ENCODE measurements around the gene PRKN. TPM values are rescaled to one million over a fixed set of nuclear protein-coding genes. Genes with fewer than 3 reads are reported as not detected.

The PRKN gene
- total RNA-seq, 2 donors from 2014 or later: 3.3 to 4.8 TPM

DNA sequence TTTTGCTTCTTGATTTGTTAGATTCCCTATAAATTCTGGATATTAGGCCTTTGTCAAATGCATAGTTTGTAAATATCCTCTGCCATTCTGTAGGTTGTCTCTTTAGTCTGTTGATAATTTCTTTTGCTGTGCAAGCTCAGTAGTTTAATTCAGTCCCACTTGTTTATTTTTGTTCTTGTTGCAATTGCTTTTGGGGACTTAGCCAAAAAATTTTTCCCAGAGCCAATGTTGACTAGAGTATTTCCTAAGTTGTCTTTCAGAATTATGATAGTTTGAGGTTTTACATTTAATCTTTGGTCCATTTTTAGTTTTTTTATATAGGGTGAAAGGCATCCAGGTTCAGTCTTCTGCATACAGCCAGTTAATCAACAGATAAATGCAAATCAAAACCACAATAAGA is 96.0 kb downstream of the PRKN start:
- H3K9ac ChIP-seq (ENCODE audit: extremely low read depth, low read length, poor library complexity, severe bottlenecking): no peak overlapping the region
- no peak for TF ChIP-seq CTCF (conservative IDR thresholded peaks at IDR 0.05)
- no peak overlapping the region for H3K4me3 ChIP-seq (ENCODE audit: low read length)
- H3K4me1 ChIP-seq (ENCODE audit: control insufficient read depth, insufficient read depth, low read length): no peaks in the 10 kb centered on the region
- Mint-ChIP-seq H3K27ac (no peak overlapping the region), H3K4me1 (peaks cover 6% of the 10 kb centered on the region), H3K36me3 (ENCODE audit: low read depth) (no peaks in the 10 kb centered on the region), H3K27me3 (ENCODE audit: insufficient read depth) (no peaks in the 10 kb centered on the region), H3K4me3 (no peak overlapping the region), H3K9me3 (no peaks in the 10 kb centered on the region)
- H3K9me3 ChIP-seq (ENCODE audit: control insufficient read depth, low read length): no peaks in the 10 kb centered on the region
- no peak for DNase-seq
- H3K27me3 ChIP-seq (ENCODE audit: control insufficient read depth, insufficient read depth, low read length, poor library complexity, severe bottlenecking): no peaks in the 10 kb centered on the region
- no peaks in the 10 kb centered on the region for H3K36me3 ChIP-seq (ENCODE audit: control insufficient read depth, insufficient read depth, low read length)
- H3K27ac ChIP-seq (ENCODE audit: low read depth, low read length): no peak overlapping the region

DNA sequence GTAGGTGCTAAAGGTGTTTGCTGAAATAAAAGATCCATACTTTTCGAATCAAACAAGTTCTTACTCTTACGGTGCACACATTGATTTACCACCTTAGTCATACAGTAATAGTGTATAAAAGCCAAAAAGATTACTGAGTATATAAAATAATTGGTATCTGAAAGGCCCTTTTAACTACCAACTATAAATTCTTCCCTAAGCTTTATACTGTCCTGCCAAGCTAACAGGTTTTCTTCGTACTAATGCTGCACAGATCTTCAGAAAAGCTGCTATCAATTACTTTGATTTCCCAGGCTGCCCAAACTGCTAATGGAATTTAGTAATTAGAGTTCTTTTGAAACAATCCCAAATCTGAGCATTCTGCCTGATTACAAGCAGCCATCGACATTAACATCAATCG is 97.5 kb downstream of the PRKN start:
- Mint-ChIP-seq H3K27ac (no peak overlapping the region), H3K27me3 (ENCODE audit: insufficient read depth) (no peaks in the 10 kb centered on the region), H3K4me3 (no peak overlapping the region), H3K36me3 (ENCODE audit: low read depth) (no peaks in the 10 kb centered on the region), H3K4me1 (peaks cover 12% of the 10 kb centered on the region), H3K9me3 (no peaks in the 10 kb centered on the region)
- Histone ChIP-seq H3K36me3 (ENCODE audit: control insufficient read depth, insufficient read depth, low read length) (no peaks in the 10 kb centered on the region), H3K9ac (ENCODE audit: extremely low read depth, low read length, poor library complexity, severe bottlenecking) (no peak overlapping the region), H3K4me3 (ENCODE audit: low read length) (no peak overlapping the region), H3K4me1 (ENCODE audit: control insufficient read depth, insufficient read depth, low read length) (no peaks in the 10 kb centered on the region), H3K27me3 (ENCODE audit: control insufficient read depth, insufficient read depth, low read length, poor library complexity, severe bottlenecking) (no peaks in the 10 kb centered on the region), H3K9me3 (ENCODE audit: control insufficient read depth, low read length) (no peaks in the 10 kb centered on the region), H3K27ac (ENCODE audit: low read depth, low read length) (no peak overlapping the region)
- 90% methylated on average over 3 of the region's 5 CpGs; no CpG with 5 or more reads in 1 of the 2 experiments for WGBS, 2 experiments (ENCODE audit: insufficient coverage in 1 of 2, insufficient read length in 1 of 2)
- no peak for DNase-seq
- TF ChIP-seq CTCF (conservative IDR thresholded peaks at IDR 0.05): no peak

DNA sequence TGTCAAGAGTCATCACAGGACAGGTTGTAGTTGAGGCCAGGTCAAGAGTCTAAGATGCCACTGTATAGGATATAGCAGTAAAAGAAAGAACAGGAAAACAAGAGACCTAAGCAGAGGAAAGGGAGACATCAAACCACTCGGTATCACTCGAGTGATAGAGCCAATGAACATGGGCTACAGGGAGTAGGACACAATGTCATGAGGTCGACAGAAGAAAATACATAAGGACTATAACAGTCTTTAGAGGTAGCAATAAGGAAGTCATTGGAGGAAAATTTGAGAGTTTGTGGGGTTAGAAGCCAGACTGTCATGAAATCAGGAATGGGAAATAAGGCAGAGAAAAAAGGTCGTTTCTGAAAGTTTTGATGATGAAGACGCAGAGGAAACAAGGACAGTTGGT is 99.7 kb downstream of the PRKN start:
- H3K27ac ChIP-seq (ENCODE audit: low read depth, low read length): no peak overlapping the region
- no peak overlapping the region for H3K4me3 Mint-ChIP-seq
- no peaks in the 10 kb centered on the region for H3K36me3 ChIP-seq (ENCODE audit: control insufficient read depth, insufficient read depth, low read length)
- no peak overlapping the region for H3K9ac ChIP-seq (ENCODE audit: extremely low read depth, low read length, poor library complexity, severe bottlenecking)
- no peaks in the 10 kb centered on the region for H3K9me3 ChIP-seq (ENCODE audit: control insufficient read depth, low read length)
- no peak overlapping the region for H3K4me3 ChIP-seq (ENCODE audit: low read length)
- H3K27ac Mint-ChIP-seq: no peak overlapping the region
- 87 to 89% methylated on average over 5 of the region's 5 CpGs for WGBS, 2 experiments (ENCODE audit: insufficient coverage in 1 of 2, insufficient read length in 1 of 2)
- TF ChIP-seq CTCF (conservative IDR thresholded peaks at IDR 0.05): no peak
- H3K9me3 Mint-ChIP-seq: no peaks in the 10 kb centered on the region
- H3K27me3 Mint-ChIP-seq (ENCODE audit: insufficient read depth): no peaks in the 10 kb centered on the region
- peaks cover 9% of the 10 kb centered on the region for H3K4me1 Mint-ChIP-seq
- H3K27me3 ChIP-seq (ENCODE audit: control insufficient read depth, insufficient read depth, low read length, poor library complexity, severe bottlenecking): no peaks in the 10 kb centered on the region
- no peaks in the 10 kb centered on the region for H3K4me1 ChIP-seq (ENCODE audit: control insufficient read depth, insufficient read depth, low read length)
- DNase-seq: no peak
- no peaks in the 10 kb centered on the region for H3K36me3 Mint-ChIP-seq (ENCODE audit: low read depth)

Data from endodermal cell (in vitro differentiated cells).